ENCODE data around the gene HHAT. TPM values are rescaled to one million over a fixed set of nuclear protein-coding genes. Genes with fewer than 3 reads are reported as not detected.
A peak's percentile ranks its signal among the peaks of the same experiment; 100 is the strongest.

HHAT gene
- 1 to 10 TPM; 4.8 to 5.9 (median 5.3) TPM for total RNA-seq

DNA sequence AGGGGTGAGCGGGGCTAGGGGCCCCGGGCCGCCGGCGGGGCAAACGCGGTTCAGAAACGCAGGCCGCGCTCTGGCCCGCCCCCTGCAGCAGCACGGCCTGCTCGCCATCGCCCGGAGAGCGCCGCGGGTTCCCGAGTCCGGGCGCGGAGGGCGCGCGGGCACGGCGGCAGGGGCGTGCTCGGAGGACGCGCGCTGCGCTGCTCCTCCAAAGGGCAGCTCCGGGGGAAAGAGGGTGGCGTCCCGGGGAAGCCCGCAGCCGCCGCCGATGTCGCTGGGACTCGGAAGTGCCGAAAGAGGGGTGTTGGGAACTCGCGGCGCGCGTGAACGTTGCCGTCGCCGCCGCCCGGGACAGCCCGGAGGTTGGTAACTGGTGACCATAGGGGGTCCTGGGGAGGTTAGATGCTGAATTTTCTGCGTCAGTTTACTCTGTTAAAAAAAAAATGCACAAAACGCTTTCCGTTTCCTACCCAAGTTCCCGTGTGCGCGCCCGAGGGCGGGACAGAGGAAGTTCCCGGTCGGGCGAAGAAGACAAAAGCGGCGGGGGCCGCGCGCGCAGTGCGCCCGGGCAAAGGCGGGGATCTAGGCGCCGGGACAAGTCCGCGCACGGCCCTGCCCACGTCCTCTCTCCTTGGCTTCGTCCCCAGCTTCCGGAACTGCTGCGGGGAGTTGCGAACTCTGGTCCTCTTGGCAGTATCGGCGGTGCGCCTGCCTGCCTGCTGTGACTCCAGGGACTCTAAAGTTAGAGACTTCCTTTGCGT lies at the start of gene HHAT:
Gene HHAT, plus strand, starts transcription at position 157 of the 758 bp plus-strand sequence. CDS start 20,074 bp downstream, outside the sequence.
- WGBS, 2 donors = 0% methylated on average over 56 to 72 of the region's 89 CpGs
- TF ChIP-seq, protein P1, sequence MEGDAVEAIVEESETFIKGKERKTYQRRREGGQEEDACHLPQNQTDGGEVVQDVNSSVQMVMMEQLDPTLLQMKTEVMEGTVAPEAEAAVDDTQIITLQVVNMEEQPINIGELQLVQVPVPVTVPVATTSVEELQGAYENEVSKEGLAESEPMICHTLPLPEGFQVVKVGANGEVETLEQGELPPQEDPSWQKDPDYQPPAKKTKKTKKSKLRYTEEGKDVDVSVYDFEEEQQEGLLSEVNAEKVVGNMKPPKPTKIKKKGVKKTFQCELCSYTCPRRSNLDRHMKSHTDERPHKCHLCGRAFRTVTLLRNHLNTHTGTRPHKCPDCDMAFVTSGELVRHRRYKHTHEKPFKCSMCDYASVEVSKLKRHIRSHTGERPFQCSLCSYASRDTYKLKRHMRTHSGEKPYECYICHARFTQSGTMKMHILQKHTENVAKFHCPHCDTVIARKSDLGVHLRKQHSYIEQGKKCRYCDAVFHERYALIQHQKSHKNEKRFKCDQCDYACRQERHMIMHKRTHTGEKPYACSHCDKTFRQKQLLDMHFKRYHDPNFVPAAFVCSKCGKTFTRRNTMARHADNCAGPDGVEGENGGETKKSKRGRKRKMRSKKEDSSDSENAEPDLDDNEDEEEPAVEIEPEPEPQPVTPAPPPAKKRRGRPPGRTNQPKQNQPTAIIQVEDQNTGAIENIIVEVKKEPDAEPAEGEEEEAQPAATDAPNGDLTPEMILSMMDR (IDR thresholded peaks at IDR 0.05) = peak in 1 of 5 experiments; percentile 27
- TF ChIP-seq EP300 (IDR thresholded peaks at IDR 0.05) = peak in 1 of 2 donors; percentile 60
- peak in 1 of 2 donors; percentile 22 for TF ChIP-seq POLR2A (IDR thresholded peaks at IDR 0.05)
- DNase-seq (ENCODE audit: low spot score in 2 of 2) = peak; percentile 34 to 46
- peak within 1 kb of the TSS; percentile 73 to 96 (median 81) for H3K4me3 ChIP-seq
- no peaks in the 10 kb centered on the region for H3K27me3 ChIP-seq
- H3K4me1 ChIP-seq = peaks cover 0 to 23% (median 4%) of the 10 kb centered on the region in 4 donors
- H3K27ac ChIP-seq = peak within 1 kb of the TSS; percentile 91 to 98 (median 94)
- H3K36me3 ChIP-seq = no peaks in the 10 kb centered on the region
- H3K9me3 ChIP-seq = peaks cover 0 to 15% (median 0%) of the 10 kb centered on the region in 4 donors

DNA sequence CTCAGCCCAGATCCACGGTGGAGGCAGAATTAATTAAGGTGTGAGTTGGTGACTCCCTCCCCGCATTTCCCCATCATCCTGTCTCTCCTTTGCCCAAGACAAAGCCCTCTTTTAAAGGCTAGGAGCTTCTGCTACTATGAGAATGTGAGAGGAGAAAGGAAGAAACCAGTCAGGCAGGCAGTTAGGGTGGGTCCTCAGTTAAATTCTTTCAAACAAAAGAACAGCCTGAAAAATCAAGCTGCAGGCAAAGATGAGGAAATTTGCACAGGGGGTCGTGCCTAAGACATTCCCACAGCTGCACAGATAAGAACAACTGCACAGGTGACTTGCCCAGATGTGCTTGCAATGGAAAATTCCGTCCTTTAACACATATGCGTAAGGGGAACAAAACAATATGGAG lies 48.5 kb upstream of the HHAT start:
- Histone ChIP-seq H3K4me3 (no peak overlapping the region), H3K9me3 (peaks cover 0 to 38% (median 0%) of the 10 kb centered on the region in 4 donors), H3K27me3 (no peaks in the 10 kb centered on the region), H3K27ac (no peak overlapping the region), H3K4me1 (no peaks in the 10 kb centered on the region), H3K36me3 (no peaks in the 10 kb centered on the region)
- TF ChIP-seq, protein P1 (IDR thresholded peaks at IDR 0.05) = no peak
- TF ChIP-seq POLR2A (IDR thresholded peaks at IDR 0.05) = no peak
- TF ChIP-seq EP300 (IDR thresholded peaks at IDR 0.05) = no peak
- DNase-seq (ENCODE audit: low spot score in 2 of 2) = no peak
- 83 to 84% methylated on average over 5 of the region's 5 CpGs for WGBS, 2 donors

DNA sequence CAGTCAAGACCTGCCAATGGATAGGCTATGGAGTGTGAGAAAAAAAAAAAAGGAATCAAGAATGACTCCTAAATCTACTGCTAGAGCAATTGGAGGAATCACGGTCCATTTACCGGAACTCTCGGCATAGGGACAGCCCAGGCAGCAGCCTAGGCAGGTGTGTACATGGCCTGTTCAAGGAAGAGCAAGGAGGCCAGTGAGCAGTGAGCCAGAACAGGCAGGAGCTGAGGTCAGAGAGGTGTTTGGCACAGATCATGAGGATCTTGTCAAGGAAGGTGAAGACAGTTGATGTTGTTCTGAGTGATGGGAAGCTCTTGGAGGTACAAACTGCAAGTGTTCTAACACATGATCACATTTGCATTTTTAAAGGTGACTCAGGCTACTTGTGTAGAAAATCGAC lies 40.6 kb upstream of the HHAT start:
- no peak overlapping the region for H3K27ac ChIP-seq
- no peaks in the 10 kb centered on the region for H3K9me3 ChIP-seq
- H3K4me3 ChIP-seq = no peak overlapping the region
- no peaks in the 10 kb centered on the region for H3K36me3 ChIP-seq
- TF ChIP-seq, protein P1 (IDR thresholded peaks at IDR 0.05) = no peak
- TF ChIP-seq EP300 (IDR thresholded peaks at IDR 0.05) = no peak
- TF ChIP-seq POLR2A (IDR thresholded peaks at IDR 0.05) = no peak
- H3K27me3 ChIP-seq = no peaks in the 10 kb centered on the region
- no peak for DNase-seq (ENCODE audit: low spot score in 2 of 2)
- 93 to 94% methylated on average over 3 to 4 of the region's 4 CpGs for WGBS, 2 donors
- H3K4me1 ChIP-seq = peaks cover 0 to 21% (median 7%) of the 10 kb centered on the region in 4 donors

DNA sequence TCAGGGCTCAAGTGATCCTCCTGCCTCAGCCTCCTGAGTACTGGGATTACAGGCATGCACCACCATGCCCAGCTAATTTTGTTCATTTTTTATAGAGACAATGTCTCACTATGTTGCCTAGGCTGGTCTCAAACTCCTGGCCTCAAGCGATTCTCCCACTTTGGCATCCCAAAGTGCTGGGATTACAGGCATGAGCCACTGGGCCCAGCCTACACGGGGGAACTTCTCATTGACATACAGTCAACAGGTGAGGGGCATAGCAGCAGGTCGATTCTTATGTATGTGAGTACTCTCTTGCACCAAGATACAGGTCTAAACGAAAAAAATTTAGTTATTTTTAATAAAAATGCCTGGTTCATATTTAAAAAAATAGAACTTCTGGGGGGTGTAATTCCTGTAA lies 39.5 kb upstream of the HHAT start:
- no peak for DNase-seq (ENCODE audit: low spot score in 2 of 2)
- Histone ChIP-seq H3K27me3 (no peaks in the 10 kb centered on the region), H3K4me1 (peaks cover 0 to 32% (median 14%) of the 10 kb centered on the region in 4 donors), H3K27ac (no peak overlapping the region), H3K36me3 (no peaks in the 10 kb centered on the region), H3K9me3 (no peaks in the 10 kb centered on the region), H3K4me3 (no peak overlapping the region)
- WGBS, 2 donors = 90 to 93% methylated on average over 4 of the region's 4 CpGs
- TF ChIP-seq EP300 (IDR thresholded peaks at IDR 0.05) = no peak
- TF ChIP-seq, protein P1 (IDR thresholded peaks at IDR 0.05) = no peak
- no peak for TF ChIP-seq POLR2A (IDR thresholded peaks at IDR 0.05)

DNA sequence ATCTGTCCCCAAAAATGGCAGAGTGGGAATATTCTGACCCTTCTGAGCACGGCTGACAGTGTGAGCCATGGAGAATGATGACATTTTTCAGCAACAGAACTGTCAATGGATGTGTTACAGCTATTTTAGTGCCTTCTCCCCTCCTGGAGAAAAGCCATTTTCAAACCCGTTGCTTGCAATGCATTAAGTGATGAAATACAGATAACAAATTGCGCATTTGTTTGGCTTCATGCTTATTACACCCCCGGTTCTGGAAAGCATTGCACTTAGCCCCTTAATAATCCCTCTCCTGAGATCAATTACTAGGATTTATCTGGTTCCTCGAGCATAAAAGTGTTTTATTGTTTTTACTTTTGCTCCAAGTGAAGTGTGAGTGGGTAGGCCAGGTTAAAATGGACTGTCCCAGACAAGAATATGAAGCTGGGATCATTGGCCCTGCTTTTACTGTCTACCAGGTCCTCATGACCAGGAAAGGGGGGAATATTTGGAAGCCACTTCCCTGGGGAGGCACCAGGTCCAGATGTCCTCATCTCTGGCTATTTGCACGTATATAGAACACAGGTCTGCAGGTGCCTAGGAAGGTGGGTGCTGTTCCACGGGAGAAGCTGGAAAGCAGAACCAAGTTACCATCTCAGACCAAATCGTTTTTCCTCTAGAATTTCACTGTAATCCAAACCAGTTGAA lies 37.5 kb upstream of the HHAT start:
- Histone ChIP-seq H3K27ac (peak overlapping the region in 1 of 4 donors; percentile 86), H3K36me3 (no peaks in the 10 kb centered on the region), H3K4me3 (no peak overlapping the region), H3K9me3 (no peaks in the 10 kb centered on the region), H3K27me3 (no peaks in the 10 kb centered on the region), H3K4me1 (peaks cover 0 to 52% (median 14%) of the 10 kb centered on the region in 4 donors)
- DNase-seq (ENCODE audit: low spot score in 2 of 2) = no peak
- WGBS, 2 donors = 47 to 72% methylated on average over 8 of the region's 8 CpGs
- no peak for TF ChIP-seq EP300 (IDR thresholded peaks at IDR 0.05)
- TF ChIP-seq, protein P1 (IDR thresholded peaks at IDR 0.05) = no peak
